Measurements from ENCODE around the gene TRAF4. TPM values are rescaled to one million over a fixed set of nuclear protein-coding genes. Genes with fewer than 3 reads are reported as not detected.

Gene TRAF4
- total and polyA plus RNA-seq, 9 of the 15 experiments (the other 6 are each of a cell fraction or from before 2014, with no cell fraction given) = 2.4 to 147 (median 72.4) TPM

DNA sequence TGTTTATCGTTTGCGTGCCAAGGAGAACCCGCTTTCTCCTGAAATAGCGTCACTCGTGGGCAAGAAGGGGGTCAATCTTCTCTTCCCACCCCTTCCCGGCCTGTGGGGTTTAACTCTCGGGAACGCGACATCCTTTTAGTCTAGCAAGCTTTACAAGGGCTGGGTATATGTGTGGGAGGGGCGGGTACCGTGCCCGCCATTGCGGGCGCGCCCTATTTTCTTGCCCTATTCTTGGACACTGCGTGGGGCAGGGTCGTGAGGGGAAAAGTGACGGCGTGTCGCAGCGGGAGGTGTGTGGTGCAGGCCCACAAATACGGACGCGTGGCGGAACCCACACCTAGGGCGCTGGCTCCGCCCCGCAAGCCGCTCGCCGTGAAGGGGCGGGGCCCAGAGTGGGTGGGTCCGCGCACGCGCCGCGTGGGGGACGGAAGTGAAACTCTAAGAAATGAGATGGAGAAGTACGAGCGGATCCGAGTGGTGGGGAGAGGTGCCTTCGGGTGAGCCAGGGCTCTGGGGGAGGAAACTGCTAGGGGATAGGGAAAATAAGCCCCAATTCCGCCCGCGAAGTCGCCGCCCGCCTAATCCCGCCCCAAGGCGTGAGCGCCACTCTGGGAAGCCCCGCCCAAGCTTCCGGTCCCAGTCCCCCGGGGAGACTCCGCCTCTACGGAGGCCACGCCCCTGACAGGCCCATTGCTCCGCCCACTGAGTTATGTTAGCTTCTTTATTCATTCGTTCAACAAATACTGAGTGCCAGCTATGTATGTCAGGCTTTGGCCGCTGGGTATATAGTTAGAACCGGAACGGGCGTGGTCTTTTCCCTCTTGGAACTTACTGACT, 15.2 kb upstream of the TRAF4 start, which contains the start of gene NEK8 (continued):
- TF ChIP-seq NCOA6 (IDR thresholded peaks at IDR 0.05) (no peak), FOSL1 (tag; conservative IDR thresholded peaks at IDR 0.05) (no peak), ZBTB2 (IDR thresholded peaks at IDR 0.05) (peak; percentile 88), GABPB1 (CRISPR knock-in tag; IDR thresholded peaks at IDR 0.05) (peak; percentile 85; the same call in 1 of the 2 replicates), MYC (IDR thresholded peaks at IDR 0.05; ENCODE audit: low read depth, low read length) (peak; percentile 93), MYC (CRISPR knock-in tag; IDR thresholded peaks at IDR 0.05; ENCODE audit: borderline replicate concordance, low read depth) (peak; percentile 86; the same call in 1 of the 2 replicates), NR2C2 (CRISPR knock-in tag; IDR thresholded peaks at IDR 0.05) (no peak), NR2C2 (tag; IDR thresholded peaks at IDR 0.05) (no peak), BRD9 (IDR thresholded peaks at IDR 0.05; ENCODE audit: low read depth, partially characterized antibody) (no peak), FOXO4 (CRISPR knock-in tag; IDR thresholded peaks at IDR 0.05) (no peak), HMG20A (CRISPR knock-in tag; conservative IDR thresholded peaks at IDR 0.05) (no peak), HCFC1 (IDR thresholded peaks at IDR 0.05; ENCODE audit: low read depth, low read length) (peak; percentile 10; the same call in 1 of the 2 replicates), FOXK2 (conservative IDR thresholded peaks at IDR 0.05 in 1 of 2, IDR thresholded peaks at IDR 0.05 in 1 of 2; ENCODE audit: low read depth in 2 of 2) (no peak), HDAC6 (IDR thresholded peaks at IDR 0.05; ENCODE audit: low read depth, low read length) (0 out of 2 replicates have a peak, but pooled peaks have one; percentile 66), ZSCAN29 (IDR thresholded peaks at IDR 0.05) (peak; percentile 7; the same call in 1 of the 2 replicates), ZHX1 (conservative IDR thresholded peaks at IDR 0.05; ENCODE audit: low read length) (0 out of 2 replicates have a peak, but pooled peaks have one; percentile 43)
- TF ChIP-seq, protein P1, sequence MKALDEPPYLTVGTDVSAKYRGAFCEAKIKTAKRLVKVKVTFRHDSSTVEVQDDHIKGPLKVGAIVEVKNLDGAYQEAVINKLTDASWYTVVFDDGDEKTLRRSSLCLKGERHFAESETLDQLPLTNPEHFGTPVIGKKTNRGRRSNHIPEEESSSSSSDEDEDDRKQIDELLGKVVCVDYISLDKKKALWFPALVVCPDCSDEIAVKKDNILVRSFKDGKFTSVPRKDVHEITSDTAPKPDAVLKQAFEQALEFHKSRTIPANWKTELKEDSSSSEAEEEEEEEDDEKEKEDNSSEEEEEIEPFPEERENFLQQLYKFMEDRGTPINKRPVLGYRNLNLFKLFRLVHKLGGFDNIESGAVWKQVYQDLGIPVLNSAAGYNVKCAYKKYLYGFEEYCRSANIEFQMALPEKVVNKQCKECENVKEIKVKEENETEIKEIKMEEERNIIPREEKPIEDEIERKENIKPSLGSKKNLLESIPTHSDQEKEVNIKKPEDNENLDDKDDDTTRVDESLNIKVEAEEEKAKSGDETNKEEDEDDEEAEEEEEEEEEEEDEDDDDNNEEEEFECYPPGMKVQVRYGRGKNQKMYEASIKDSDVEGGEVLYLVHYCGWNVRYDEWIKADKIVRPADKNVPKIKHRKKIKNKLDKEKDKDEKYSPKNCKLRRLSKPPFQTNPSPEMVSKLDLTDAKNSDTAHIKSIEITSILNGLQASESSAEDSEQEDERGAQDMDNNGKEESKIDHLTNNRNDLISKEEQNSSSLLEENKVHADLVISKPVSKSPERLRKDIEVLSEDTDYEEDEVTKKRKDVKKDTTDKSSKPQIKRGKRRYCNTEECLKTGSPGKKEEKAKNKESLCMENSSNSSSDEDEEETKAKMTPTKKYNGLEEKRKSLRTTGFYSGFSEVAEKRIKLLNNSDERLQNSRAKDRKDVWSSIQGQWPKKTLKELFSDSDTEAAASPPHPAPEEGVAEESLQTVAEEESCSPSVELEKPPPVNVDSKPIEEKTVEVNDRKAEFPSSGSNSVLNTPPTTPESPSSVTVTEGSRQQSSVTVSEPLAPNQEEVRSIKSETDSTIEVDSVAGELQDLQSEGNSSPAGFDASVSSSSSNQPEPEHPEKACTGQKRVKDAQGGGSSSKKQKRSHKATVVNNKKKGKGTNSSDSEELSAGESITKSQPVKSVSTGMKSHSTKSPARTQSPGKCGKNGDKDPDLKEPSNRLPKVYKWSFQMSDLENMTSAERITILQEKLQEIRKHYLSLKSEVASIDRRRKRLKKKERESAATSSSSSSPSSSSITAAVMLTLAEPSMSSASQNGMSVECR (CRISPR knock-in tag; IDR thresholded peaks at IDR 0.05) = peak; percentile 74

All from K562 (cell line).